Heart left ventricle (tissue), 13 donors: ENCODE data around the gene ABHD17A.

Source experiments
- CTCF ChIP-seq, 12 donors: fragments of 200-600 bp; sonication (generic) in 4 of 12; IDR thresholded peaks; one replicate each; pipeline versions ENCODE4 v1.5.0 to v1.8.0; 2018 to 2022; ENCODE audit warnings: antibody characterized with exemption in 12 of 12, mild to moderate bottlenecking in 5 of 12
- POLR2A ChIP-seq, 2 donors: fragments of 450-650 bp; IDR thresholded peaks; one replicate each; pipeline ENCODE4 v1.6.1; 2017; ENCODE audit warnings: antibody characterized with exemption in 2 of 2, mild to moderate bottlenecking in 2 of 2, moderate library complexity in 2 of 2
- donor health status: ischemic (EF 13 %, LVEDD 7.1; RV severe dilation, severe dysfunction).
- donor health status: DM: no; HTN: yes; CAD: no.
- donor health status: DM: no; HTN: no; CAD: no.
- donor health status: ischemic (EF 25% LVEDD 6.9; RV normal size, moderate dysfunction).
- donor health status: ischemic (EF 25% LVEDD 5.7; RV mildly dilated, moderate dysfunction).
- donor health status: ischemic (EF 35%, LVEDD 5.7; RV mildly dilated, moderate dysfunction).
- donor health status: nonischemic (EF 11% LVEDD 7.7; RV severe dilation, severe dysfunction).
- donor health status: DM: yes; HTN: yes; CAD: no.
- donor health status: PGD.
- donor health status: ischemic (EF 29% LVEDD 5.4; RV normal size, mild dysfunction).
- donor health status: nonischemic (EF 23%, LVEDD 6.1; RV moderate dilation, normal function).

GRCh38 chr19:1837625-1838105, 47.6 kb downstream of the ABHD17A start:
- no peak for TF ChIP-seq POLR2A (IDR thresholded peaks at IDR 0.05)
- peak; percentile 68 to 94 (median 83) for TF ChIP-seq CTCF (IDR thresholded peaks at IDR 0.05)
